Tibial nerve (tissue), 3 donors: ENCODE results near the gene RIPOR1.

Source experiments
- POLR2A ChIP-seq, 2 donors: fragments of 450-650 bp; IDR thresholded peaks; one replicate each; pipeline ENCODE4 v1.6.1; 2017; ENCODE audit warnings: antibody characterized with exemption in 2 of 2, mild to moderate bottlenecking in 2 of 2, moderate library complexity in 2 of 2
- TF ChIP-seq, protein P1 (sequence below), 5 experiments: fragments of 200-600 bp in 3 of 5; fragments of 450-650 bp in 2 of 5; sonication (generic) in 3 of 5; IDR thresholded peaks; one replicate each; pipeline ENCODE4 v1.5.1; 2016 to 2019; ENCODE audit warnings: antibody characterized with exemption in 5 of 5, mild to moderate bottlenecking in 3 of 5, moderate library complexity in 2 of 5

DNA sequence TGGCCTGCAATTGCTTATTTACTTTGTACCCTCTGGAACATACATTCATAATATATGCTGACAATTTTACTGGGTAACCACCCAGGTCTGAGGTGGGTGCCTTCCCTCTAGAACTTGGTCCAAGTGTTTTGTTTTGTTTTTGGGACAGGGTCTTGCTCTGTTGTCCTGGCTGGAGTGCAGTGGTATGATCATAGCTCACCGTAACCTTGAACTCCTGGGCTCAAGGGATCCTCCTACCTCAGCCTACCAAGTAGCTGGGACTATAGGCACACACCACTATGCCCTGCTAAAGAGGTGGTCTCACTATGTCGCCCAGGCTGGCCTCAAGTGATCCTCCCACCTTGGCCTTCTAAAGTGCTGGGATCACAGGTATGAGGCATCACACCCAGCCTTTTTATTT is 22.5 kb downstream of the RIPOR1 start:
- TF ChIP-seq, protein P1, sequence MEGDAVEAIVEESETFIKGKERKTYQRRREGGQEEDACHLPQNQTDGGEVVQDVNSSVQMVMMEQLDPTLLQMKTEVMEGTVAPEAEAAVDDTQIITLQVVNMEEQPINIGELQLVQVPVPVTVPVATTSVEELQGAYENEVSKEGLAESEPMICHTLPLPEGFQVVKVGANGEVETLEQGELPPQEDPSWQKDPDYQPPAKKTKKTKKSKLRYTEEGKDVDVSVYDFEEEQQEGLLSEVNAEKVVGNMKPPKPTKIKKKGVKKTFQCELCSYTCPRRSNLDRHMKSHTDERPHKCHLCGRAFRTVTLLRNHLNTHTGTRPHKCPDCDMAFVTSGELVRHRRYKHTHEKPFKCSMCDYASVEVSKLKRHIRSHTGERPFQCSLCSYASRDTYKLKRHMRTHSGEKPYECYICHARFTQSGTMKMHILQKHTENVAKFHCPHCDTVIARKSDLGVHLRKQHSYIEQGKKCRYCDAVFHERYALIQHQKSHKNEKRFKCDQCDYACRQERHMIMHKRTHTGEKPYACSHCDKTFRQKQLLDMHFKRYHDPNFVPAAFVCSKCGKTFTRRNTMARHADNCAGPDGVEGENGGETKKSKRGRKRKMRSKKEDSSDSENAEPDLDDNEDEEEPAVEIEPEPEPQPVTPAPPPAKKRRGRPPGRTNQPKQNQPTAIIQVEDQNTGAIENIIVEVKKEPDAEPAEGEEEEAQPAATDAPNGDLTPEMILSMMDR (IDR thresholded peaks at IDR 0.05), result no peak
- TF ChIP-seq POLR2A (IDR thresholded peaks at IDR 0.05), result no peak
